Measurements from ENCODE around the gene MKKS.
"Not testable (repeated sequence)": the region's sequence is repeated elsewhere in the genome, so short reads cannot be mapped to it uniquely, and the experiment has no call there.

MKKS gene

GRCh38 chr20:10411673-10412072, 22.3 kb downstream of the MKKS start:
- no peak for DNase-seq

GRCh38 chr20:10408108-10408813, 25.8 kb downstream of the MKKS start:
- no peak for DNase-seq

DNA sequence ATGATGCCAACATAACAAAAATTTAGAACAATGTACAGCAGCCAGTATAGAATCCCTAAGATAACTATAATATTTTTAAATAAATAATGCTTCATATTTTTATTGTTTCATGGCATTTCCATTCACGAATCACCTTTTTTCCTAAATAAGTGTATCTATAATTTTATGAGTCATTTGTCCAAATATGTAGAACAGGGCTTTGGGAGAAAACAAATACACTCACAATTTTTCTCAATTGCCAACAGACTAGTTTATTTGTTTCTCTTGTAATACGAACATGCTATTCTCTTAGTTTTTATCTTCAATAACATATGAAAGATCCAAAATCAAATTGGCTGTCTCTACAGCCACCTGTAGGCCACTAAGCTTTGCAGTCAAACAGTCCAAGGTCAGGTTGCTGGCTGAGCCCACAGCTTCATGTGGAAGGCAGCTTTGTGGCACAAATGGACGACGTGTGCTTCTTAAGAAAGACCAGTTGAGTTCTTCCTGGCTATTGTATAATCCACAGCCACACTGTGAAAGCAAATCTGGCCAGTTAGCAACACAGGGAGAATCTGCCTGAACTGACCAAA, 29.0 kb downstream of the MKKS start:
- no peak for DNase-seq

DNA sequence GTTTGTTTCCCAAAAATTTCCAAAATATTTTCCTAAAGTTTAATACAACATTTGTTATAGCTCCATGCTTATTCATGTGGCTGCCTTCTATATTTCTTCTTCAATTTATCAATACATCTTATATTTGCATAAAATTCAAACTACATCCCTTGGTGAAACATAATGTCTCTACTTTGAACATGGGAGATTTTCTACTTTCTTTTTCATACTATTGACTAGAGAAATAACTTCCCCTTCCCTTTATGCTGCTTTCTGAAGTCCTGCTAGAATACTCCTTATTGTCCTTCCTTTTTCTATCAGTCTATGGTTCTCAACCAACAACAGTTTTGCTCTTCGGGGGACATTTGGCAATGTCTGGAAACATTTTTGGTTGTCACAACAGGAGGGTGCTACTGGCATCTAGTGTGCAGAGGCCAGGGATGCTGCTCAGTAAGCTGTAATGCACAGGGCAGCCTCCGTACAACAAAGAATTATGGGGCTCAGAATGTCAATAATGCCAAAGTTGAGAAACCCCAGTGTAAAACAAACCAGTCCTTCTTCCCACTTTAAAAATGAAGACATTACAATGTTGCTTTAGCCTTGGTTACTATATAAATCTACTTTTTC, 29.9 kb downstream of the MKKS start:
- no peak for DNase-seq

GRCh38 chr20:10402938-10403608, 30.9 kb downstream of the MKKS start:
- DNase-seq, result no peak

- no peak for DNase-seq
Measured at GRCh38 chr20:10398834-10399369, 35.1 kb downstream of the MKKS start.

GRCh38 chr20:10394752-10395151, 39.3 kb downstream of the MKKS start:
- not testable (repeated sequence) for DNase-seq

DNA sequence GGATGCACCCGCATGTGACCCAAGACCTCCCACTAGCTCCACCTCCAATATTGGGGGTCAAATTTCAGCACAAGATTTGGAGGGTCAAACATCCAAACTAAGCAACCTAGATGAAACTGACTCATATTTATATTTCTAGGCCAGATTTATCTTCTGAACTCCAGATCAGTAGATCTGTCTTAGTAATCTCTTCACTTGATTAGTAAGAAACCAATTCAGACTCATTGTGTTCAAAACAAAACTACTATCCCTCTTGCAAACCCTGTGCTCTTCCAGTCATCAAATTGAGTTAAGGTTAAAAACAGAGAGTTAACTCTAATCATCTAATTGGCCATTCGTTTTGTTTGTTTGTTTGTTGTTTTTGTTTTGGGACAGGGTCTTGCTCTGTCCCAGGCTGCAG, 43.3 kb downstream of the MKKS start:
- no peak for DNase-seq

DNA sequence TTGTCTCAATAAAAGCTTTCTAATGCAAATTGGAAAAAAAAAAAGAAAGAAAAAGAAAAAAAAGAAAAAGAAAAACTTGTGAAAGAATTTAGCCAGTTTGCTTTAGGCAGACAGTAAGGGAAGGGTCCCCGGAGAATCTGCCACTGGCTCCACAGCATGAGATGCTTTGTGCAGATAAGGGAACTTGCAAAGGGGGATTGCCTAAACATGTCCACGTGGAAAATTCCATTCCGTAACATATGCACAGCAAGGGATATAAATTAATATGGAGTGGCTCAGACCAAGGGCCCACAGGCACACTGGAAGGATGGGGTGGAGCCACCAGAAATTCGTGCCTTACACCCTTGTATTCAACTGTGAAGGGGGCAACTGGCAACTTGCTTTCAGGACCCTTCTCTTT, 45.4 kb downstream of the MKKS start:
- DNase-seq, result no peak

GRCh38 chr20:10387686-10388085, 46.3 kb downstream of the MKKS start:
- no peak for DNase-seq

DNA sequence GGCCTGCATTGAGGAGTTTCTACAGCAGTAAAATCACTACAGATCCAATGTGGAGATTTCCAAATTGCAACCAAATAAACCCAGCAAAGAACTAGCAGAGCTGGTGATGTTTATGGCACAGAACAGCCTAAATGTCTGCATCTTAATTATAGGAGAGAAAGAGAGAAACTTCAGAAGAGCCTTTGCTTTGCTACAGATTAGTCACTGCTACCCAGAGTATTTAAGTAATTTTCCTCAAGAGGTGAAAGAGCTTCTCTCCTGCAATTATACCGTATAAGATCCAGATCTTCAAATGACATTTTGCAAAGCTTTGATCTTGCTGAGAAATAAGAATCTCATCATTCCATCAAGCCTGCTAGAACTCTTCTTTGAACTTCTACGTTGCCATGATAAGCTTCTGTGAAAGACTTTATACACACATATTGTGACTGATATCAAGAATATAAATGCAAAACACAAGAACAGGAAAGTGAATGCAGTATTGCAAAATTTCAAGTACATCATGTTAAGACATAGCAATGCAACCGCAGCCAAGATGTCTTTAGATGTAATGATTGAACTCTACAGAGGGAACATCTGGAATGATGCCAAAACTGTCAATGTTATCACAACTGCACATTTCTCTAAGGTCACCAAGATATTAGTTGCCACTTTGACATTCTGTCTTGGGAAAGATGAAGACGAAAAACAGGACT, 48.0 kb downstream of the MKKS start:
- DNase-seq, result no peak

GRCh38 chr20:10381477-10381876, 52.5 kb downstream of the MKKS start:
- no peak for DNase-seq

GRCh38 chr20:10379761-10380160, 54.3 kb downstream of the MKKS start:
- no peak for DNase-seq

DNA sequence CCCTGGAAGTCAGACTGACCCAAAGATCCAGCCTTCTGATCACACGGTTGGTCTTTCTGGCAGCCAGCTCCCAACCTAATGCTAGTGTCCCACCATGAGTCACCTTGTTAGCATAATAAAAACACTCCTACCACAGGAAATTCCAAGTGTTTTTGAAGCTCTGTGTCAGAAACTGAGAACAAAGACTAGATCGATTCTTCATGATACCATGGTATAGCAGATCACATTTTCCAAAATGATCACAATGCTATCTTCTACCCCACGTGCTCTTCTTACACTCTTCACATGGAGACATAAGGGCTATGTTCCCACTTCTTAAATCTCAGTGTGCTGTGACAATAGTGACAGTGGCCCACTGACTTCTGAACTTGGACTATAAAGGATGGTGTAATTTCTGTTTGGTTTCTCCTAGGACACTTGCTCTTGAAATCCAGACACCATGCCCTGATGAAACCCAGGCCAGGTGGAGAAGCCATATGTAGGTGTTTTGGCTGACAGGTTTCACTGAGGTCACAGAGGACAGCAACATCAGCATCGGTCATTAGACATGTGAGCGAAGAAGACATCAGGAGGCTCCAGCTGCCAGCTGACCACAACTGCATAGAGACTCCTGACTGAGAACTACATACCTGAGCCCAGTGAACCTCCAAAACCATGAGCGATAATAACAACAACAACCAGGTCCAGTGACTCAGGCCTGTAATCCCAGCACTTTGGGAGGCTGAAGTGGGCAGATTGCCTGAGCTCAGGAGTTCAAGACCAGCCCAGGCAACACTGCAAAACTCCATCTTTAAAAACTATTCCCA, 57.5 kb downstream of the MKKS start:
- DNase-seq, result no peak

DNA sequence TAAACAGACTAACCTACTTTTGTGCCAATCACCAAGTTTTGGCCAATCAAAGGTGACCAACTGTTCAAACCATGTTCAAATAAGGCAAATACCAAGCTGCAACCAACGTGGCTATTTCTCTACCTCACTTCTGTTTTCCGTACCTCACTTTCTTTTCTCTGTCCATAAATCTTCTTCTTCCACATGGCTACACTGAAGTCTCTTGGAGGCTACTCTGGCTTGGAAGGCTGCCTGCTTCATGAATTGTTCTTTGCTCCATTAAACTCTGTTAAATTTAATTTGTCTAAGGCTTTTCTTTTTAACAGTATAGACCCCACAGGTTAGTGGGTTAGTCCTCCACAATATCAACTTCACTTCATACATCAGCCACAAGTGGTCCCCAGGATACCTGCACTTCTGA, 58.8 kb downstream of the MKKS start:
- no peak for DNase-seq

DNA sequence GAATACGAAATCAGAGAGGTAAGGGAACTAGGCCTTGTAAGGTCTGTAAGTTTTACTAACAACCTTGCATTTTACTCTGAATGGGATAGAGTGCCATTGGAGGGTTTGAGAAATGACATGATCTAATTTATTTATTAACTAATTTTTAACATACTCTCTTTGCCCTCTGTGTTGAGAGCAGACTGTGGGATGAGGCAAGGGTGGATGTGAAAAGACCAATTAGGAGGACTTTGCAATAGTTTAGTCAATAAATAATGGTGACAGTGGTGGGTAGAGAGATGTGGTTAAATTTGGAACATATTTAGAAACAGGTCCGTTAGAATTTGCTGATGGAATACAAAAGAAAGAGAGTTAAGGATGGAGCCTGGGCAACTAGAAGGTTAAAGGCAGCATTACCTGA, 60.0 kb downstream of the MKKS start:
- no peak for DNase-seq

- DNase-seq, result no peak
Measured at GRCh38 chr20:10371467-10371866, 62.6 kb downstream of the MKKS start.

DNA sequence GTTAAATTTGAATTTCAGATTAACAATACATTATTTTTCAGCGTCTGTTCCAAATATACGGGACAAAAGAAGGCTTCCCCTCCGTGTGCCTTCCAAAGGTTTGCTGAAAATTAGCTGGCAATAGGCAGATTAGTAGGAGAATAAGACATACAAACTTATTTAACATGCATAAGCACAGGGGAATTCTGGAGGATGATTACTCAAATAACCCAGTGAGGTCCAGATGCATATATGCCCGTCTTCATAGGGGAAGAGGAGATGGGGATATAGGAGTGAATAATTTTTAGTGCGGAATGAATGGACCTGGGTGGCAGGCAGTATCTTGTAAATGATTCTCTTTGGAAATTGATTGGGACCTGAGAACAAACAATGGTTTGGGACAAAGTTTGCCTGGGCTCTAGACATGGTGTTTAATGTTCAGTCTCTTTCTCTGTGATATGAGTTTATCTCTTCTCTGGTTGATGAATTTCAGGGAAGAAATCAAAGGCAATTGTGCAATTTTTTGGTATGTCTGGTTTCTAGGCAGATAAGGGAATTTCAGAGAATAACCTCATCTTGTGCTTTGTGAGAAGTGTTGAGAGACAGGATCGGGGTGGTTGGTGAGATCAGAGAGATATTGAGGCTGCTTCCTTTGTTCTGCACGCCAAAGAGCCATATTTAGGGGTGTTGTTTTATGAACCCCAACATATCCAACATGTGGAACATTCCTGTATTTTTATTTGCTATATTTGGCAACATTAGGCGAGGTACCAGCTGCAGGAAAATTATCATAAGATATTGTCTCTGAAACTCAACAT, 63.7 kb downstream of the MKKS start:
- DNase-seq, result no peak

GRCh38 chr20:10369723-10370090, 64.3 kb downstream of the MKKS start:
- DNase-seq, result no peak

GRCh38 chr20:10368702-10369041, 65.3 kb downstream of the MKKS start:
- no peak for DNase-seq

DNA sequence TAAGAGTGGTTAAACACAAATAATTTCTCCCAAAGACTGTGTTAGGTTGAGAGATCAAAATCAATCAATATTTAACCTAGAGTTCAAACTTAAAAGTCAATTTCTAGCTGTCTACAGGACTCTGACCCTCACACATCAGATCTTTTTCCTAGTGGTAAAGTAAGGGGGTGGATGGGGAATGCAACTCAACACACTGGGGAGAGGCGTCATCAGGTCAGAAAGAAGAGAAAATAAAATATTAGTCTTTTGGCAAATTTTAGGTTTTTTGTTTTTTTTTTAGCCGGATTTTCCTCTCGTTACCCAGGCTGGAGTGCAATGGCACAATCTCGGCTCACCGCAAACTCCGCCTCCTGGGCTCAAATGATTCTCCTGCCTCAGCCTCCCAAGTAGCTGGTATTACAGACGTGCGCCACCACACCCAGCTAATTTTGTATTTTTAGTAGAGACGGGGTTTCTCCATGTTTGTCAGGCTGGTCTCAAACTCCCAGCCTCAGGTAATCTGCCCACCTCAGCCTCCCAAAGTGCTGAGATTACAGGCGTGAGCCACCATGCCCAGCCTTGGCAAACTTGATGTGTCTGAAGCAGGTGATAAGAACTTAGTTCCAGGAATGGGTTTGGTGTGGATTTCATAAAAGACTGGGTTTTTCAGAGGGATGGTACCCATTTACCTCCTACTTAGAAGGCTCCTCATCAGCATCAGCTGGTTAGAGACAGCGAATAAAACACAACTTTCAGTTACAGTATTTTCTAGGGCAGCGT, 65.9 kb downstream of the MKKS start:
- no peak for DNase-seq

Measured in CD4-positive, alpha-beta T cell treated with Interferon gamma for 1 hour (primary cell).